H1 (cell line): ENCODE results near the gene NOL3. TPM values are rescaled to one million over a fixed set of nuclear protein-coding genes. Genes with fewer than 3 reads are reported as not detected.

Experiments
- CBX8 ChIP-seq: fragments of 300-800, 300-1000 bp; sonication (generic); IDR thresholded peaks from 2 replicates; pipeline ENCODE4 v1.7.1; 2016; ENCODE audit warnings: low read depth, low read length, borderline replicate concordance
- CREB1 ChIP-seq: IDR thresholded peaks from 2 replicates; pipeline ENCODE4 v1.6.1; 2012; ENCODE audit warnings: inconsistent platforms
- HDAC6 ChIP-seq: IDR thresholded peaks from one replicate; pipeline ENCODE4 v1.7.1; 2012; ENCODE audit warnings: low read depth, mild to moderate bottlenecking, inconsistent platforms, low read length, moderate library complexity
- JUN ChIP-seq: IDR thresholded peaks from 2 replicates; pipeline ENCODE4 v1.6.1; 2011; ENCODE audit warnings: low read depth, mild to moderate bottlenecking, improper control_type of control experiment, low read length
- MAFK ChIP-seq: IDR thresholded peaks from 2 replicates; pipeline ENCODE4 v1.6.1; 2012; ENCODE audit warnings: low read depth, mild to moderate bottlenecking, improper control_type of control experiment, low read length
- RBBP5 ChIP-seq: IDR thresholded peaks from 2 replicates; pipeline ENCODE4 v1.7.1; 2012; ENCODE audit warnings: low read depth, mild to moderate bottlenecking, inconsistent platforms, low read length, moderate library complexity, borderline replicate concordance
- SRF ChIP-seq: IDR thresholded peaks from 2 replicates; pipeline ENCODE4 v1.6.1; 2011; ENCODE audit warnings: mild to moderate bottlenecking, low read depth, low read length, moderate library complexity
- TAF1 ChIP-seq: IDR thresholded peaks from 2 replicates; pipeline ENCODE4 v1.6.1; 2011; ENCODE audit warnings: mild to moderate bottlenecking, low read depth, low read length
- TCF12 ChIP-seq: IDR thresholded peaks from 2 replicates; pipeline ENCODE4 v1.6.1; 2011; ENCODE audit warnings: low read depth, mild to moderate bottlenecking, low read length
- TEAD4 ChIP-seq: IDR thresholded peaks from 2 replicates; pipeline ENCODE4 v1.6.1; 2012; ENCODE audit warnings: low read depth, low read length, inconsistent platforms, mixed read lengths
- polyA plus RNA-seq, 7 experiments: library from polyadenylated mRNA; depleted of rRNA in 3 of 7; stranded (reverse) in 5 of 7; unstranded in 2 of 7; fragments of >200 nt in 5 of 7; fragments of 200-250 nt in 2 of 7; gene quantifications; 1 replicate in 5 of 7; 2 replicates in 1 of 7; 4 replicates in 1 of 7; pipeline versions ENCODE4 v1.2.1 to v1.2.3, GENCODE V29; 2011 to 2013; ENCODE audit warnings: missing spikeins in 2 of 7, mixed read lengths in 2 of 7
- total RNA-seq: library from RNA; stranded (reverse); fragmentation: NEBNext Ultra II Directional; extraction: Animal tissue kit (Norgen Biotek cat#: 25700); gene quantifications from 2 replicates; pipeline ENCODE4 v1.2.1, GENCODE V29; 2021
- TF ChIP-seq, protein P1 (sequence below): fragments of 300-600 bp; sonication (generic); IDR thresholded peaks from 2 replicates; pipeline ENCODE4 v1.7.1; 2012; ENCODE audit warnings: low read length, moderate library complexity, mild to moderate bottlenecking, inconsistent platforms; ENCODE audit not compliant: insufficient replicate concordance

NOL3 gene
- total and polyA plus RNA-seq, 2 of the 8 experiments (the other 6 are each of a cell fraction or from before 2014, with no cell fraction given): 2.2 to 4.6 TPM

DNA sequence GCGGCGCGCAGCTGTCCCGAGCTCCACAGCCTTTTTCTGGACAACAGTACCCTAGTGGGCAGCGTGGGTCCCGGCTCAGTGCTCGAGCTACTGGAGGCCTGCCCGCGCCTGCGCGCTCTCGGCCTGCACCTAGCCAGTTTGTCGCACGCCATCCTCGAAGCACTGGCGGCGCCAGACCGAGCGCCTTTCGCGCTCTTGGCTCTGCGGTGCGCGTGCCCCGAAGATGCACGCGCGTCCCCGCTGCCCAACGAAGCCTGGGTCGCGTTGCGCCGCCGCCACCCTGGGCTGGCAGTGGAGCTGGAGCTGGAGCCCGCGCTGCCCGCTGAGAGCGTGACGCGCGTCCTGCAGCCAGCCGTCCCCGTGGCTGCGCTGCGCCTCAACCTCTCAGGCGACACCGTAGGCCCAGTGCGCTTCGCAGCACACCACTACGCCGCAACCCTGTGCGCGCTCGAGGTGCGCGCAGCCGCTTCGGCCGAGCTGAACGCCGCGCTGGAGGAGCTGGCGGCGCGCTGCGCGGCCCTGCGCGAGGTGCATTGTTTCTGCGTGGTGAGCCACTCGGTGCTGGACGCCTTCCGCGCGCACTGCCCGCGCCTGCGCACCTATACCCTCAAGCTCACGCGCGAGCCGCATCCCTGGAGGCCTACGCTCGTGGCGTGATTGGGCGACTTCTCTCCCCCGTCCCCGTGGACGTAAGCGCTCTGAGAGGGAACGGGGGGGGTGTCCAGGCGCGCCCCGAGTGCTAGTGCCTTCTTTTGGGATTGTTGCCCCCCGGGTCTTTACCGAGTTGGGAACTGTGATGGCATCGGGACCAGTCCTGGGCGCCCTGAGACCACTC is 7.0 kb upstream of the NOL3 start (continued):
- TF ChIP-seq TCF12 (no peak), MAFK (no peak), SRF (no peak), HDAC6 (no peak), TEAD4 (no peak), CREB1 (peak; percentile 73), TAF1 (no peak), CBX8 (no peak), JUN (no peak), RBBP5 (peak; percentile 44; the same call in 1 of the 2 replicates)
- TF ChIP-seq, protein P1, sequence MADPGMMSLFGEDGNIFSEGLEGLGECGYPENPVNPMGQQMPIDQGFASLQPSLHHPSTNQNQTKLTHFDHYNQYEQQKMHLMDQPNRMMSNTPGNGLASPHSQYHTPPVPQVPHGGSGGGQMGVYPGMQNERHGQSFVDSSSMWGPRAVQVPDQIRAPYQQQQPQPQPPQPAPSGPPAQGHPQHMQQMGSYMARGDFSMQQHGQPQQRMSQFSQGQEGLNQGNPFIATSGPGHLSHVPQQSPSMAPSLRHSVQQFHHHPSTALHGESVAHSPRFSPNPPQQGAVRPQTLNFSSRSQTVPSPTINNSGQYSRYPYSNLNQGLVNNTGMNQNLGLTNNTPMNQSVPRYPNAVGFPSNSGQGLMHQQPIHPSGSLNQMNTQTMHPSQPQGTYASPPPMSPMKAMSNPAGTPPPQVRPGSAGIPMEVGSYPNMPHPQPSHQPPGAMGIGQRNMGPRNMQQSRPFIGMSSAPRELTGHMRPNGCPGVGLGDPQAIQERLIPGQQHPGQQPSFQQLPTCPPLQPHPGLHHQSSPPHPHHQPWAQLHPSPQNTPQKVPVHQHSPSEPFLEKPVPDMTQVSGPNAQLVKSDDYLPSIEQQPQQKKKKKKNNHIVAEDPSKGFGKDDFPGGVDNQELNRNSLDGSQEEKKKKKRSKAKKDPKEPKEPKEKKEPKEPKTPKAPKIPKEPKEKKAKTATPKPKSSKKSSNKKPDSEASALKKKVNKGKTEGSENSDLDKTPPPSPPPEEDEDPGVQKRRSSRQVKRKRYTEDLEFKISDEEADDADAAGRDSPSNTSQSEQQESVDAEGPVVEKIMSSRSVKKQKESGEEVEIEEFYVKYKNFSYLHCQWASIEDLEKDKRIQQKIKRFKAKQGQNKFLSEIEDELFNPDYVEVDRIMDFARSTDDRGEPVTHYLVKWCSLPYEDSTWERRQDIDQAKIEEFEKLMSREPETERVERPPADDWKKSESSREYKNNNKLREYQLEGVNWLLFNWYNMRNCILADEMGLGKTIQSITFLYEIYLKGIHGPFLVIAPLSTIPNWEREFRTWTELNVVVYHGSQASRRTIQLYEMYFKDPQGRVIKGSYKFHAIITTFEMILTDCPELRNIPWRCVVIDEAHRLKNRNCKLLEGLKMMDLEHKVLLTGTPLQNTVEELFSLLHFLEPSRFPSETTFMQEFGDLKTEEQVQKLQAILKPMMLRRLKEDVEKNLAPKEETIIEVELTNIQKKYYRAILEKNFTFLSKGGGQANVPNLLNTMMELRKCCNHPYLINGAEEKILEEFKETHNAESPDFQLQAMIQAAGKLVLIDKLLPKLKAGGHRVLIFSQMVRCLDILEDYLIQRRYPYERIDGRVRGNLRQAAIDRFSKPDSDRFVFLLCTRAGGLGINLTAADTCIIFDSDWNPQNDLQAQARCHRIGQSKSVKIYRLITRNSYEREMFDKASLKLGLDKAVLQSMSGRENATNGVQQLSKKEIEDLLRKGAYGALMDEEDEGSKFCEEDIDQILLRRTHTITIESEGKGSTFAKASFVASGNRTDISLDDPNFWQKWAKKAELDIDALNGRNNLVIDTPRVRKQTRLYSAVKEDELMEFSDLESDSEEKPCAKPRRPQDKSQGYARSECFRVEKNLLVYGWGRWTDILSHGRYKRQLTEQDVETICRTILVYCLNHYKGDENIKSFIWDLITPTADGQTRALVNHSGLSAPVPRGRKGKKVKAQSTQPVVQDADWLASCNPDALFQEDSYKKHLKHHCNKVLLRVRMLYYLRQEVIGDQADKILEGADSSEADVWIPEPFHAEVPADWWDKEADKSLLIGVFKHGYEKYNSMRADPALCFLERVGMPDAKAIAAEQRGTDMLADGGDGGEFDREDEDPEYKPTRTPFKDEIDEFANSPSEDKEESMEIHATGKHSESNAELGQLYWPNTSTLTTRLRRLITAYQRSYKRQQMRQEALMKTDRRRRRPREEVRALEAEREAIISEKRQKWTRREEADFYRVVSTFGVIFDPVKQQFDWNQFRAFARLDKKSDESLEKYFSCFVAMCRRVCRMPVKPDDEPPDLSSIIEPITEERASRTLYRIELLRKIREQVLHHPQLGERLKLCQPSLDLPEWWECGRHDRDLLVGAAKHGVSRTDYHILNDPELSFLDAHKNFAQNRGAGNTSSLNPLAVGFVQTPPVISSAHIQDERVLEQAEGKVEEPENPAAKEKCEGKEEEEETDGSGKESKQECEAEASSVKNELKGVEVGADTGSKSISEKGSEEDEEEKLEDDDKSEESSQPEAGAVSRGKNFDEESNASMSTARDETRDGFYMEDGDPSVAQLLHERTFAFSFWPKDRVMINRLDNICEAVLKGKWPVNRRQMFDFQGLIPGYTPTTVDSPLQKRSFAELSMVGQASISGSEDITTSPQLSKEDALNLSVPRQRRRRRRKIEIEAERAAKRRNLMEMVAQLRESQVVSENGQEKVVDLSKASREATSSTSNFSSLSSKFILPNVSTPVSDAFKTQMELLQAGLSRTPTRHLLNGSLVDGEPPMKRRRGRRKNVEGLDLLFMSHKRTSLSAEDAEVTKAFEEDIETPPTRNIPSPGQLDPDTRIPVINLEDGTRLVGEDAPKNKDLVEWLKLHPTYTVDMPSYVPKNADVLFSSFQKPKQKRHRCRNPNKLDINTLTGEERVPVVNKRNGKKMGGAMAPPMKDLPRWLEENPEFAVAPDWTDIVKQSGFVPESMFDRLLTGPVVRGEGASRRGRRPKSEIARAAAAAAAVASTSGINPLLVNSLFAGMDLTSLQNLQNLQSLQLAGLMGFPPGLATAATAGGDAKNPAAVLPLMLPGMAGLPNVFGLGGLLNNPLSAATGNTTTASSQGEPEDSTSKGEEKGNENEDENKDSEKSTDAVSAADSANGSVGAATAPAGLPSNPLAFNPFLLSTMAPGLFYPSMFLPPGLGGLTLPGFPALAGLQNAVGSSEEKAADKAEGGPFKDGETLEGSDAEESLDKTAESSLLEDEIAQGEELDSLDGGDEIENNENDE: no peak
